MCF 10A (cell line): Measurements from ENCODE around the gene GABRR2. TPM values are rescaled to one million over a fixed set of nuclear protein-coding genes. Genes with fewer than 3 reads are reported as not detected.

Experiments
- Bru-seq: library from RNA; stranded (reverse); fragments of 400-500 nt; gene quantifications from one replicate; lab custom pipeline; 2021; lab: Mats Ljungman, UMichigan
- BruChase-seq, 2 experiments: library from RNA; stranded (reverse); fragments of 400-500 nt; gene quantifications; one replicate each; lab custom pipeline; 2021; lab: Mats Ljungman, UMichigan
- BruUV-seq: library from RNA; stranded (reverse); fragments of 400-500 nt; replicated peaks from 2 replicates; lab custom pipeline; 2021; lab: Mats Ljungman, UMichigan
- CTCF ChIA-PET: fragments of 300-600 bp; sonication (Branson Sonifier 250); formaldehyde crosslinking; extraction: SDS; loops from one replicate; lab custom pipeline; 2021; ENCODE audit warnings: antibody characterized with exemption, inconsistent platforms; lab: Yijun Ruan, JAX
- POLR2A ChIA-PET: fragments of 300-600, 350-650 bp; sonication (Branson Sonifier 250); formaldehyde crosslinking; extraction: SDS; loops from one replicate; lab custom pipeline; 2020; ENCODE audit warnings: antibody characterized with exemption, inconsistent platforms; lab: Yijun Ruan, JAX
- DNase-seq: peaks from one replicate; pipeline ENCODE4 v3.0.0-alpha.2; 2018; ENCODE audit not compliant: unreplicated experiment
- H3K27ac Mint-ChIP-seq: one replicate; pipeline ENCODE4 v1.8.0; 2022; ENCODE audit warnings: mild to moderate bottlenecking, low read depth, mixed read lengths; ENCODE audit not compliant: unreplicated experiment
- H3K27me3 Mint-ChIP-seq: one replicate; pipeline ENCODE4 v1.8.0; 2022; ENCODE audit warnings: mixed read lengths; ENCODE audit not compliant: insufficient read depth, unreplicated experiment
- H3K36me3 Mint-ChIP-seq: one replicate; pipeline ENCODE4 v1.8.0; 2022; ENCODE audit warnings: mild to moderate bottlenecking, moderate library complexity, mixed read lengths; ENCODE audit not compliant: insufficient read depth, unreplicated experiment
- H3K4me1 Mint-ChIP-seq: one replicate; pipeline ENCODE4 v1.8.0; 2022; ENCODE audit warnings: mixed read lengths; ENCODE audit not compliant: insufficient read depth, unreplicated experiment
- H3K4me3 Mint-ChIP-seq: one replicate; pipeline ENCODE4 v1.8.0; 2022; ENCODE audit warnings: mild to moderate bottlenecking, moderate library complexity, mixed read lengths; ENCODE audit not compliant: unreplicated experiment
- H3K9me3 Mint-ChIP-seq: one replicate; pipeline ENCODE4 v1.8.0; 2022; ENCODE audit warnings: mixed read lengths; ENCODE audit not compliant: unreplicated experiment
- CTCF ChIP-seq: fragments of 200-600 bp; IDR thresholded peaks from one replicate; pipeline ENCODE4 v1.8.0; 2022; ENCODE audit warnings: antibody characterized with exemption, mild to moderate bottlenecking; ENCODE audit not compliant: unreplicated experiment
- intact Hi-C: fragments of 100-400 bp; cut with micrococcal nuclease; formaldehyde crosslinking; loops from 2 replicates; pipeline ENCODE4 v1.14.1; 2022
- long read RNA-seq: library from polyadenylated mRNA; stranded (forward); transcript quantifications from one replicate; pipeline ENCODE4 v2.0.0, GENCODE V29; 2022
- total RNA-seq: library from RNA; stranded (reverse); gene quantifications from 2 replicates; pipeline ENCODE4 v1.2.3, GENCODE V29; 2022

GABRR2 gene
- total RNA-seq: not detected in 2 replicates
- Bru-seq, nascent RNA: percentile 29 among the genes with signal in this experiment
- BruChase-seq, experiment 1, labeled RNA remaining after a 6-hour chase: percentile 59 among the genes with signal in this experiment
- BruChase-seq, experiment 2, labeled RNA remaining after a 2-hour chase: percentile 42 among the genes with signal in this experiment
- long read RNA-seq: 0 reads

- DNase-seq: no peak
- TF ChIP-seq CTCF: no peak
- no TSS peak for BruUV-seq
- Mint-ChIP-seq H3K27ac (no peak within 1 kb of the TSS), H3K9me3 (no peaks in the 10 kb centered on the region), H3K4me1 (peaks cover 11% of the 10 kb centered on the region), H3K4me3 (no peak within 1 kb of the TSS), H3K27me3 (peaks cover 8% of the 10 kb centered on the region), H3K36me3 (peaks cover 5% of the 10 kb centered on the region)
- POLR2A ChIA-PET: no interaction called here
- intact Hi-C loops: no loop called here
- CTCF ChIA-PET: no interaction called here
These were observed at the start of gene GABRR2 for GRCh38 chr6:89315249-89315885. Gene GABRR2 (minus strand): TSS chr6:89315299. CDS start chr6:89315165, 134 bp downstream.

DNA sequence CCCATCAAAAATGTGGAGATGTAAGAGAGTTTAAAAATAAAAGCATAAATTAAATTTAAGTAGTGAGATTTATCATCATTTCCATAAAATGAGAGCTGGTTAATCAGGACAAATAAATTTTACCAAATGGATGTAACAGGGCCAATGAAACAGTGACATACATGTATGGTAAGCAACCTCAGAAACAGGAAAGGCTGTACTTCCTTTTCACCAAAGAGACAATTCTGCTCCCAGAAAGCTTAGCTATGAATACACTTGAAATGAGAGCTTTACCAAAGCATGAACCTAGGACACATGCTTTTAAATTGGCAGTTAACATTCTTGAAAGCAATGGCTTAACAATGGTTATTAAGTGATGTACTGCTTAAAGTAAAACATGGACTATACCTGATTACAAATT, 49.5 kb upstream of the GABRR2 start:
- intact Hi-C loops: no loop called here
- H3K4me3 Mint-ChIP-seq: no peak overlapping the region
- H3K9me3 Mint-ChIP-seq: no peaks in the 10 kb centered on the region
- no peak for DNase-seq
- no TSS peak for BruUV-seq
- no peaks in the 10 kb centered on the region for H3K4me1 Mint-ChIP-seq
- no peaks in the 10 kb centered on the region for H3K27me3 Mint-ChIP-seq
- CTCF ChIA-PET: interaction anchor here (0.6 to 7.2 kb wide), 7 partner anchors 8 to 246 kb away, joined by 3 to 57 read pairs (median 3); no protein-coding TSS in a partner anchor
- POLR2A ChIA-PET: no interaction called here
- no peak for TF ChIP-seq CTCF
- peaks cover 5% of the 10 kb centered on the region for H3K36me3 Mint-ChIP-seq
- H3K27ac Mint-ChIP-seq: no peak overlapping the region

- POLR2A ChIA-PET: interaction anchor here (0.7 kb wide), 1 partner anchor 8 kb away, joined by 3 read pairs; the partner anchor contains the start of gene UBE2J1
- no TSS peak for BruUV-seq
- H3K27ac Mint-ChIP-seq: no peak overlapping the region
- CTCF ChIA-PET: interaction anchor here (1.3 to 7.2 kb wide), 2 partner anchors 12 to 16 kb away, joined by 6 to 57 read pairs; no protein-coding TSS in a partner anchor
- H3K4me1 Mint-ChIP-seq: no peaks in the 10 kb centered on the region
- no peak for DNase-seq
- no peaks in the 10 kb centered on the region for H3K9me3 Mint-ChIP-seq
- no peaks in the 10 kb centered on the region for H3K27me3 Mint-ChIP-seq
- no peak overlapping the region for H3K4me3 Mint-ChIP-seq
- intact Hi-C loops: no loop called here
- no peak for TF ChIP-seq CTCF
- peaks cover 5% of the 10 kb centered on the region for H3K36me3 Mint-ChIP-seq
These were observed 46.1 kb upstream of the GABRR2 start for GRCh38 chr6:89361171-89361570.

DNA sequence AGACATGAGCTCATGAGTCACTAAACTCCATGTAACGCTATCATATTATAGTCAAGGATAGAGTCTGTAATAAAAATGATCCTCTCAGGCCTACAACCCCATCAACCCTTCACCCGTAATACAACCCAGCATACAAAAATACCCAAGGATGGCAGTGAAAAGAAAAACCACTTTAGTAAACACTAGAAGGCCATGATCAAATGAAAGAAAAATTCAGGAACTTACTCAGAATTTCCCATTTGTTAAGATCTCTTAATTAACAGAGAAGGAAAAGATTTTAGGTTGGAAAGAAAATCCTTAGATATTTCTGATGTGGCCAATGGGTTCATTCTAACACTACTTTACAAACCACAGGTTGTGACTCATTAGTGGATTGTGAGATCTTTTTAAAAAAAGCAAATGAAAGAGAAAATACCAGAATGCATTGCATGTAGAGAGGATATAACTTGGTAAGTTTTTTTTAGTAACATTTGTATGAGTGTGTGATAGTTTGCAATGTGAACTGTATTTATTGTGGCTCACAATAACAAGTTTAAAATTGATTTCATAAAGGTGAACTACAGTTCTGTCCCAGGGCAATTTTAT, 45.4 kb upstream of the GABRR2 start:
- H3K27me3 Mint-ChIP-seq: no peaks in the 10 kb centered on the region
- CTCF ChIA-PET: interaction anchor here (0.6 to 7.2 kb wide), 5 partner anchors 8 to 249 kb away, joined by 3 to 57 read pairs (median 4); no protein-coding TSS in a partner anchor
- TF ChIP-seq CTCF: no peak
- DNase-seq: peak; percentile 35
- BruUV-seq: no TSS peak
- H3K27ac Mint-ChIP-seq: no peak overlapping the region
- H3K9me3 Mint-ChIP-seq: no peaks in the 10 kb centered on the region
- POLR2A ChIA-PET: interaction anchor here (0.7 kb wide), 1 partner anchor 8 kb away, joined by 3 read pairs; the partner anchor contains the start of gene UBE2J1
- H3K4me3 Mint-ChIP-seq: no peak overlapping the region
- H3K4me1 Mint-ChIP-seq: no peaks in the 10 kb centered on the region
- peaks cover 5% of the 10 kb centered on the region for H3K36me3 Mint-ChIP-seq
- intact Hi-C loops: no loop called here
